ENCODE data around the gene PLXNB2.

Gene PLXNB2

GRCh38 chr22:50313021-50313420, 5.6 kb upstream of the PLXNB2 start:
- H3K27me3 ChIP-seq (ENCODE audit: insufficient read depth, low read length): no peaks in the 10 kb centered on the region
- H2AFZ ChIP-seq (ENCODE audit: low read depth, low read length): no peak overlapping the region
- peaks cover 9% of the 10 kb centered on the region for H3K36me3 ChIP-seq (ENCODE audit: insufficient read depth, low read length)
- no peaks in the 10 kb centered on the region for H3K9me3 ChIP-seq (ENCODE audit: low read length)
- no peak overlapping the region for H3K4me3 ChIP-seq (ENCODE audit: low read length)
- peaks cover 16% of the 10 kb centered on the region for H3K4me1 ChIP-seq (ENCODE audit: insufficient read depth, low read length)

GRCh38 chr22:50312371-50312770, 4.9 kb upstream of the PLXNB2 start:
- Histone ChIP-seq H3K27me3 (ENCODE audit: insufficient read depth, low read length) (no peaks in the 10 kb centered on the region), H3K4me1 (ENCODE audit: insufficient read depth, low read length) (peaks cover 19% of the 10 kb centered on the region), H3K36me3 (ENCODE audit: insufficient read depth, low read length) (peaks cover 9% of the 10 kb centered on the region), H3K4me3 (ENCODE audit: low read length) (no peak overlapping the region), H3K9me3 (ENCODE audit: low read length) (no peaks in the 10 kb centered on the region), H2AFZ (ENCODE audit: low read depth, low read length) (no peak overlapping the region)

- no peak overlapping the region for H3K4me3 ChIP-seq (ENCODE audit: low read length)
- peaks cover 19% of the 10 kb centered on the region for H3K4me1 ChIP-seq (ENCODE audit: insufficient read depth, low read length)
- H3K9me3 ChIP-seq (ENCODE audit: low read length): no peaks in the 10 kb centered on the region
- H3K27me3 ChIP-seq (ENCODE audit: insufficient read depth, low read length): no peaks in the 10 kb centered on the region
- peaks cover 9% of the 10 kb centered on the region for H3K36me3 ChIP-seq (ENCODE audit: insufficient read depth, low read length)
- H2AFZ ChIP-seq (ENCODE audit: low read depth, low read length): no peak overlapping the region
Observed at GRCh38 chr22:50311606-50312351, 4.3 kb upstream of the PLXNB2 start.

GRCh38 chr22:50310949-50311444, 3.6 kb upstream of the PLXNB2 start:
- Histone ChIP-seq H3K9me3 (ENCODE audit: low read length) (no peaks in the 10 kb centered on the region), H3K4me3 (ENCODE audit: low read length) (no peak overlapping the region), H2AFZ (ENCODE audit: low read depth, low read length) (no peak overlapping the region), H3K4me1 (ENCODE audit: insufficient read depth, low read length) (peaks cover 22% of the 10 kb centered on the region), H3K27me3 (ENCODE audit: insufficient read depth, low read length) (no peaks in the 10 kb centered on the region), H3K36me3 (ENCODE audit: insufficient read depth, low read length) (peaks cover 9% of the 10 kb centered on the region)

- Histone ChIP-seq H3K4me3 (ENCODE audit: low read length) (no peak overlapping the region), H3K27me3 (ENCODE audit: insufficient read depth, low read length) (no peaks in the 10 kb centered on the region), H2AFZ (ENCODE audit: low read depth, low read length) (no peak overlapping the region), H3K36me3 (ENCODE audit: insufficient read depth, low read length) (peaks cover 9% of the 10 kb centered on the region), H3K9me3 (ENCODE audit: low read length) (no peaks in the 10 kb centered on the region), H3K4me1 (ENCODE audit: insufficient read depth, low read length) (peaks cover 30% of the 10 kb centered on the region)
Observed at GRCh38 chr22:50310031-50310722, 2.7 kb upstream of the PLXNB2 start.

- Histone ChIP-seq H3K4me1 (ENCODE audit: insufficient read depth, low read length) (peaks cover 36% of the 10 kb centered on the region), H3K36me3 (ENCODE audit: insufficient read depth, low read length) (peaks cover 9% of the 10 kb centered on the region), H3K4me3 (ENCODE audit: low read length) (no peak overlapping the region), H3K27me3 (ENCODE audit: insufficient read depth, low read length) (no peaks in the 10 kb centered on the region), H3K9me3 (ENCODE audit: low read length) (no peaks in the 10 kb centered on the region), H2AFZ (ENCODE audit: low read depth, low read length) (no peak overlapping the region)
Observed at GRCh38 chr22:50309601-50309991, 2.1 kb upstream of the PLXNB2 start.

- no peak overlapping the region for H3K4me3 ChIP-seq (ENCODE audit: low read length)
- no peaks in the 10 kb centered on the region for H3K9me3 ChIP-seq (ENCODE audit: low read length)
- H3K36me3 ChIP-seq (ENCODE audit: insufficient read depth, low read length): peaks cover 8% of the 10 kb centered on the region
- H3K27me3 ChIP-seq (ENCODE audit: insufficient read depth, low read length): no peaks in the 10 kb centered on the region
- H3K4me1 ChIP-seq (ENCODE audit: insufficient read depth, low read length): peaks cover 40% of the 10 kb centered on the region
- H2AFZ ChIP-seq (ENCODE audit: low read depth, low read length): no peak overlapping the region
Observed at GRCh38 chr22:50308986-50309600, 1.6 kb upstream of the PLXNB2 start.

GRCh38 chr22:50308597-50308935, 1.1 kb upstream of the PLXNB2 start:
- H3K4me3 ChIP-seq (ENCODE audit: low read length): no peak overlapping the region
- no peak overlapping the region for H2AFZ ChIP-seq (ENCODE audit: low read depth, low read length)
- peaks cover 45% of the 10 kb centered on the region for H3K4me1 ChIP-seq (ENCODE audit: insufficient read depth, low read length)
- H3K36me3 ChIP-seq (ENCODE audit: insufficient read depth, low read length): peaks cover 13% of the 10 kb centered on the region
- no peaks in the 10 kb centered on the region for H3K27me3 ChIP-seq (ENCODE audit: insufficient read depth, low read length)
- no peaks in the 10 kb centered on the region for H3K9me3 ChIP-seq (ENCODE audit: low read length)

- no peaks in the 10 kb centered on the region for H3K27me3 ChIP-seq (ENCODE audit: insufficient read depth, low read length)
- H3K9me3 ChIP-seq (ENCODE audit: low read length): no peaks in the 10 kb centered on the region
- H3K4me3 ChIP-seq (ENCODE audit: low read length): no peak overlapping the region
- no peak overlapping the region for H2AFZ ChIP-seq (ENCODE audit: low read depth, low read length)
- H3K4me1 ChIP-seq (ENCODE audit: insufficient read depth, low read length): peaks cover 49% of the 10 kb centered on the region
- H3K36me3 ChIP-seq (ENCODE audit: insufficient read depth, low read length): peaks cover 18% of the 10 kb centered on the region
Observed at GRCh38 chr22:50307890-50308596, 597 bp upstream of the PLXNB2 start.

GRCh38 chr22:50305923-50306566, 1.4 kb downstream of the PLXNB2 start:
- H3K27me3 ChIP-seq (ENCODE audit: insufficient read depth, low read length): no peaks in the 10 kb centered on the region
- H3K4me3 ChIP-seq (ENCODE audit: low read length): peak overlapping the region; percentile 97
- H3K4me1 ChIP-seq (ENCODE audit: insufficient read depth, low read length): peaks cover 49% of the 10 kb centered on the region

GRCh38 chr22:50305393-50305922, 2.0 kb downstream of the PLXNB2 start:
- Histone ChIP-seq H3K4me3 (ENCODE audit: low read length) (peak overlapping the region; percentile 97), H3K9me3 (ENCODE audit: low read length) (no peaks in the 10 kb centered on the region), H3K27me3 (ENCODE audit: insufficient read depth, low read length) (no peaks in the 10 kb centered on the region), H2AFZ (ENCODE audit: low read depth, low read length) (no peak overlapping the region), H3K36me3 (ENCODE audit: insufficient read depth, low read length) (peaks cover 25% of the 10 kb centered on the region), H3K4me1 (ENCODE audit: insufficient read depth, low read length) (peaks cover 49% of the 10 kb centered on the region)

More at GRCh38 chr22:50305923-50306566, 1.4 kb downstream of the PLXNB2 start:
- peaks cover 19% of the 10 kb centered on the region for H3K36me3 ChIP-seq (ENCODE audit: insufficient read depth, low read length)
- H3K9me3 ChIP-seq (ENCODE audit: low read length): no peaks in the 10 kb centered on the region
- H2AFZ ChIP-seq (ENCODE audit: low read depth, low read length): no peak overlapping the region
